ENCODE data around the gene TYK2. TPM values are rescaled to one million over a fixed set of nuclear protein-coding genes. Genes with fewer than 3 reads are reported as not detected.

TYK2 gene
- total and polyA plus RNA-seq, 9 of the 15 experiments (the other 6 are each of a cell fraction or from before 2014, with no cell fraction given): 15.0 to 182 (median 85.9) TPM

- TF ChIP-seq MGA (IDR thresholded peaks at IDR 0.05) (peak; percentile 96), SAFB (IDR thresholded peaks at IDR 0.05; ENCODE audit: borderline replicate concordance, low read depth, low read length) (0 out of 2 replicates have a peak, but pooled peaks have one; percentile 6), ZSCAN32 (CRISPR knock-in tag; IDR thresholded peaks at IDR 0.05) (no peak), ZNF217 (CRISPR knock-in tag; IDR thresholded peaks at IDR 0.05) (no peak), ZNF24 (IDR thresholded peaks at IDR 0.05) (0 out of 2 replicates have a peak, but pooled peaks have one; percentile 45), GABPB1 (CRISPR knock-in tag; IDR thresholded peaks at IDR 0.05) (peak; percentile 62; the same call in 1 of the 2 replicates), SMAD1 (IDR thresholded peaks at IDR 0.05; ENCODE audit: low read depth, low read length, partially characterized antibody) (peak; percentile 14), MTA2 (IDR thresholded peaks at IDR 0.05; ENCODE audit: low read depth) (no peak), ZNF639 (CRISPR knock-in tag; conservative IDR thresholded peaks at IDR 0.05 in 1 of 2, IDR thresholded peaks at IDR 0.05 in 1 of 2) (0 out of 4 replicates have a peak, but pooled peaks of 1 of the 2 experiments have one; percentile 54), SMAD4 (CRISPR knock-in tag; conservative IDR thresholded peaks at IDR 0.05) (peak; percentile 46; the same call in 1 of the 2 replicates), NRF1 (conservative IDR thresholded peaks at IDR 0.05 in 1 of 2, IDR thresholded peaks at IDR 0.05 in 1 of 2) (peak; percentile 68 to 76), HDAC8 (tag; IDR thresholded peaks at IDR 0.05) (no peak)
- TF ChIP-seq, protein P1, sequence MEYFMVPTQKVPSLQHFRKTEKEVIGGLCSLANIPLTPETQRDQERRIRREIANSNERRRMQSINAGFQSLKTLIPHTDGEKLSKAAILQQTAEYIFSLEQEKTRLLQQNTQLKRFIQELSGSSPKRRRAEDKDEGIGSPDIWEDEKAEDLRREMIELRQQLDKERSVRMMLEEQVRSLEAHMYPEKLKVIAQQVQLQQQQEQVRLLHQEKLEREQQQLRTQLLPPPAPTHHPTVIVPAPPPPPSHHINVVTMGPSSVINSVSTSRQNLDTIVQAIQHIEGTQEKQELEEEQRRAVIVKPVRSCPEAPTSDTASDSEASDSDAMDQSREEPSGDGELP (CRISPR knock-in tag; IDR thresholded peaks at IDR 0.05; ENCODE audit: borderline replicate concordance): peak; percentile 83
Measured at GRCh38 chr19:10380313-10381102, at the start of gene TYK2 (continued).

Measured in K562 (cell line).